ENCODE results near the gene NFE2L3. TPM values are rescaled to one million over a fixed set of nuclear protein-coding genes. Genes with fewer than 3 reads are reported as not detected.
A peak's percentile ranks its signal among the peaks of the same experiment; 100 is the strongest.

Gene NFE2L3
- total and polyA plus RNA-seq, 9 of the 15 experiments (the other 6 are each of a cell fraction or from before 2014, with no cell fraction given) = 2.9 to 16.9 (median 12.4) TPM

GRCh38 chr7:26188206-26188956, 36.4 kb downstream of the NFE2L3 start (continued):
- no peak for TF ChIP-seq HCFC1 (IDR thresholded peaks at IDR 0.05; ENCODE audit: low read depth, low read length)
- TF ChIP-seq RAD21 (CRISPR knock-in tag; conservative IDR thresholded peaks at IDR 0.05 in 1 of 2, IDR thresholded peaks at IDR 0.05 in 1 of 2) = 0 out of 4 replicates have a peak, but pooled peaks of 1 of the 2 experiments have one; percentile 5
- peak; percentile 45 for TF ChIP-seq HMBOX1 (IDR thresholded peaks at IDR 0.05)
- 0 out of 2 replicates have a peak, but pooled peaks have one; percentile 30 for TF ChIP-seq ZNF197 (CRISPR knock-in tag; IDR thresholded peaks at IDR 0.05; ENCODE audit: low read depth)
- TF ChIP-seq ZNF785 (CRISPR knock-in tag; IDR thresholded peaks at IDR 0.05) = no peak
- no peak for TF ChIP-seq RHOXF2B (CRISPR knock-in tag; conservative IDR thresholded peaks at IDR 0.05)
- no peak for TF ChIP-seq ZNF143 (CRISPR knock-in tag; IDR thresholded peaks at IDR 0.05)
- no peak for TF ChIP-seq ZC3H4 (CRISPR knock-in tag; IDR thresholded peaks at IDR 0.05; ENCODE audit: borderline replicate concordance)
- TF ChIP-seq ZNF57 (CRISPR knock-in tag; IDR thresholded peaks at IDR 0.05) = peak; percentile 60; the same call in 1 of the 2 replicates
- 0 out of 4 replicates have a peak, but pooled peaks of 1 of the 2 experiments have one; percentile 12 for TF ChIP-seq ZNF639 (CRISPR knock-in tag; conservative IDR thresholded peaks at IDR 0.05 in 1 of 2, IDR thresholded peaks at IDR 0.05 in 1 of 2)
- 0 out of 2 replicates have a peak, but pooled peaks have one; percentile 39 for TF ChIP-seq ZNF395 (CRISPR knock-in tag; IDR thresholded peaks at IDR 0.05)
- no peak for TF ChIP-seq NCOA1 (IDR thresholded peaks at IDR 0.05; ENCODE audit: low read depth)
- no peak for TF ChIP-seq ZBTB2 (IDR thresholded peaks at IDR 0.05)
- peak; percentile 36; the same call in 1 of the 2 replicates for TF ChIP-seq CREB1 (IDR thresholded peaks at IDR 0.05)
- TF ChIP-seq CREB1 (CRISPR knock-in tag; IDR thresholded peaks at IDR 0.05) = no peak
- no peak for TF ChIP-seq BCL6 (CRISPR knock-in tag; IDR thresholded peaks at IDR 0.05)
- no peak for TF ChIP-seq CHD1 (IDR thresholded peaks at IDR 0.05; ENCODE audit: low read length)
- TF ChIP-seq MEF2A (IDR thresholded peaks at IDR 0.05; ENCODE audit: control insufficient read depth, low read depth, low read length) = peak; percentile 2; the same call in 1 of the 2 replicates
- no peak; the same call in 1 of the 2 replicates for TF ChIP-seq E2F3 (CRISPR knock-in tag; IDR thresholded peaks at IDR 0.05)
- no peak for TF ChIP-seq HDAC2 (IDR thresholded peaks at IDR 0.05)
